C4-2B (cell line): ENCODE data around the gene HEPH.

Experiments
- ZFX ChIP-seq: fragments of 450-650 bp; IDR thresholded peaks from 2 replicates; pipeline ENCODE4 v1.6.1; 2017
- TF ChIP-seq, protein P1 (sequence below): fragments of 450-650 bp; conservative IDR thresholded peaks from 2 replicates; pipeline ENCODE4 v1.5.1; 2017; ENCODE audit warnings: mild to moderate bottlenecking

DNA sequence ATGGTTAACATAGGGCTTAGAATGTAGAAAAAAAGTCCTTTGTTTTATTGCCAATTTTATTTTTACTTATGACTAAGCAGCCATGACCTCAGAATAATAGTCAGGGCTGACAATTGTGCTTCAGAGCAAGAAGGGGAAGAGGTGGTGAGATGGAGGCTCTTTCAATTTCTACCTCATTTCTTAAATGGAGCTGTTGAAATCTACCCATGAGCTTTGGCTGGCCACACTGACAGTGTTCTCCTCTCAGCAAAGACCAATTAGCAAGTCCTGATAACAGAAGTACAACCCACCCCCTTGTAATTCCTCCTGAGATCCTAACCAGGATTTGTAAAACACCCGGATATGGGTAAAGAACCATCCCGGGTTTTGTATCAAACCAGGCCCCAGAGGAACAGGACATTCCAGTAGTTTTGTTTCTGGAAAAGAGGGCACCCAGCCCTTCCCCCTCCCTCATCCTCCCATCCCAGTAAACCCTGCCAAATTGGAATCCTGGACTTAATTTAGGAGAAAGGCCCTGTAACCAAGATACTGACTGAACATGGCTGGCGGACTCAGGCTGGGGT is at the start of gene HEPH:
- TF ChIP-seq, protein P1, sequence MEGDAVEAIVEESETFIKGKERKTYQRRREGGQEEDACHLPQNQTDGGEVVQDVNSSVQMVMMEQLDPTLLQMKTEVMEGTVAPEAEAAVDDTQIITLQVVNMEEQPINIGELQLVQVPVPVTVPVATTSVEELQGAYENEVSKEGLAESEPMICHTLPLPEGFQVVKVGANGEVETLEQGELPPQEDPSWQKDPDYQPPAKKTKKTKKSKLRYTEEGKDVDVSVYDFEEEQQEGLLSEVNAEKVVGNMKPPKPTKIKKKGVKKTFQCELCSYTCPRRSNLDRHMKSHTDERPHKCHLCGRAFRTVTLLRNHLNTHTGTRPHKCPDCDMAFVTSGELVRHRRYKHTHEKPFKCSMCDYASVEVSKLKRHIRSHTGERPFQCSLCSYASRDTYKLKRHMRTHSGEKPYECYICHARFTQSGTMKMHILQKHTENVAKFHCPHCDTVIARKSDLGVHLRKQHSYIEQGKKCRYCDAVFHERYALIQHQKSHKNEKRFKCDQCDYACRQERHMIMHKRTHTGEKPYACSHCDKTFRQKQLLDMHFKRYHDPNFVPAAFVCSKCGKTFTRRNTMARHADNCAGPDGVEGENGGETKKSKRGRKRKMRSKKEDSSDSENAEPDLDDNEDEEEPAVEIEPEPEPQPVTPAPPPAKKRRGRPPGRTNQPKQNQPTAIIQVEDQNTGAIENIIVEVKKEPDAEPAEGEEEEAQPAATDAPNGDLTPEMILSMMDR, result no peak
- no peak for TF ChIP-seq ZFX
